Peyer's patch (tissue), 4 donors: ENCODE measurements around the gene CTAGE1. TPM values are rescaled to one million over a fixed set of nuclear protein-coding genes. Genes with fewer than 3 reads are reported as not detected.
A peak's percentile ranks its signal among the peaks of the same experiment; 100 is the strongest.

Experiments
- DNase-seq, 3 donors: peaks; one replicate each; pipeline ENCODE4 v3.0.0-alpha.2; 2017 to 2019
- H3K27ac ChIP-seq, 4 donors: fragments of 200-600 bp; sonication (generic); one replicate each; pipeline ENCODE4 v1.5.1; 2016 to 2019
- H3K27me3 ChIP-seq, 2 donors: fragments of 200-600 bp; sonication (generic); one replicate each; pipeline ENCODE4 v1.5.1; 2019
- H3K36me3 ChIP-seq, 3 donors: fragments of 200-600 bp; sonication (generic); one replicate each; pipeline ENCODE4 v1.5.1; 2016 to 2019
- H3K4me1 ChIP-seq, 4 donors: fragments of 200-600 bp; sonication (generic); one replicate each; pipeline ENCODE4 v1.5.1; 2016 to 2019
- H3K4me3 ChIP-seq, 4 donors: fragments of 200-600 bp; sonication (generic); 1 replicate in 3 of 4; 2 replicates in 1 of 4; pipeline ENCODE4 v1.5.1; 2016 to 2019; ENCODE audit warnings: mild to moderate bottlenecking in 1 of 4
- H3K9me3 ChIP-seq, 4 donors: fragments of 200-600 bp; sonication (generic); one replicate each; pipeline ENCODE4 v1.5.1; 2016 to 2019; ENCODE audit warnings: mild to moderate bottlenecking in 1 of 4
- CTCF ChIP-seq, 6 experiments: fragments of 450-650 bp in 4 of 6; fragments of 200-600 bp in 2 of 6; sonication (generic) in 1 of 6; IDR thresholded peaks; one replicate each; pipeline ENCODE4 v1.5.1; 2017 to 2019; ENCODE audit warnings: antibody characterized with exemption in 6 of 6, mild to moderate bottlenecking in 3 of 6, moderate library complexity in 1 of 6
- POLR2A ChIP-seq, 2 donors: fragments of 450-650 bp; IDR thresholded peaks; one replicate each; pipeline ENCODE4 v1.5.1; 2017; ENCODE audit warnings: antibody characterized with exemption in 2 of 2, mild to moderate bottlenecking in 2 of 2, moderate library complexity in 2 of 2
- total RNA-seq, 4 donors: library from RNA; depleted of rRNA; stranded (reverse); fragments of >200 nt; gene quantifications; one replicate each; pipeline ENCODE4 v1.1.0, GENCODE V29; 2016

The CTAGE1 gene
- total RNA-seq, 4 donors from 2014 or later: not detected

- Histone ChIP-seq H3K9me3 (no peaks in the 10 kb centered on the region), H3K4me1 (no peaks in the 10 kb centered on the region), H3K27ac (no peak overlapping the region), H3K36me3 (no peaks in the 10 kb centered on the region), H3K27me3 (no peaks in the 10 kb centered on the region), H3K4me3 (no peak overlapping the region)
- TF ChIP-seq POLR2A (IDR thresholded peaks at IDR 0.05) (no peak), CTCF (IDR thresholded peaks at IDR 0.05) (no peak)
- no peak for DNase-seq
Observed at GRCh38 chr18:22410126-22410525, 7.6 kb downstream of the CTAGE1 start.

GRCh38 chr18:22409445-22409844, 8.3 kb downstream of the CTAGE1 start:
- no peak overlapping the region for H3K27ac ChIP-seq
- H3K4me1 ChIP-seq: no peaks in the 10 kb centered on the region
- no peaks in the 10 kb centered on the region for H3K9me3 ChIP-seq
- H3K27me3 ChIP-seq: no peaks in the 10 kb centered on the region
- DNase-seq: no peak
- no peak for TF ChIP-seq CTCF (IDR thresholded peaks at IDR 0.05)
- TF ChIP-seq POLR2A (IDR thresholded peaks at IDR 0.05): no peak
- no peak overlapping the region for H3K4me3 ChIP-seq
- no peaks in the 10 kb centered on the region for H3K36me3 ChIP-seq

GRCh38 chr18:22408059-22408458, 9.7 kb downstream of the CTAGE1 start:
- TF ChIP-seq POLR2A (IDR thresholded peaks at IDR 0.05) (no peak), CTCF (IDR thresholded peaks at IDR 0.05) (peak in 1 of 6 experiments; percentile 7)
- Histone ChIP-seq H3K27me3 (no peaks in the 10 kb centered on the region), H3K4me3 (no peak overlapping the region), H3K36me3 (no peaks in the 10 kb centered on the region), H3K4me1 (no peaks in the 10 kb centered on the region), H3K9me3 (no peaks in the 10 kb centered on the region), H3K27ac (no peak overlapping the region)
- DNase-seq: no peak

GRCh38 chr18:22405142-22405541, 12.6 kb downstream of the CTAGE1 start:
- no peak for TF ChIP-seq POLR2A (IDR thresholded peaks at IDR 0.05)
- no peak for TF ChIP-seq CTCF (IDR thresholded peaks at IDR 0.05)
- no peak overlapping the region for H3K27ac ChIP-seq
- DNase-seq: no peak
- H3K9me3 ChIP-seq: no peaks in the 10 kb centered on the region
- no peak overlapping the region for H3K4me3 ChIP-seq
- H3K36me3 ChIP-seq: no peaks in the 10 kb centered on the region
- no peaks in the 10 kb centered on the region for H3K27me3 ChIP-seq
- no peaks in the 10 kb centered on the region for H3K4me1 ChIP-seq

- no peaks in the 10 kb centered on the region for H3K4me1 ChIP-seq
- H3K27me3 ChIP-seq: no peaks in the 10 kb centered on the region
- H3K9me3 ChIP-seq: no peaks in the 10 kb centered on the region
- no peak overlapping the region for H3K4me3 ChIP-seq
- H3K36me3 ChIP-seq: no peaks in the 10 kb centered on the region
- DNase-seq: no peak
- no peak for TF ChIP-seq CTCF (IDR thresholded peaks at IDR 0.05)
- no peak for TF ChIP-seq POLR2A (IDR thresholded peaks at IDR 0.05)
- no peak overlapping the region for H3K27ac ChIP-seq
Observed at GRCh38 chr18:22403950-22404349, 13.8 kb downstream of the CTAGE1 start.

- no peaks in the 10 kb centered on the region for H3K36me3 ChIP-seq
- no peaks in the 10 kb centered on the region for H3K9me3 ChIP-seq
- DNase-seq: no peak
- no peak overlapping the region for H3K4me3 ChIP-seq
- no peak for TF ChIP-seq CTCF (IDR thresholded peaks at IDR 0.05)
- TF ChIP-seq POLR2A (IDR thresholded peaks at IDR 0.05): no peak
- no peaks in the 10 kb centered on the region for H3K27me3 ChIP-seq
- no peaks in the 10 kb centered on the region for H3K4me1 ChIP-seq
- no peak overlapping the region for H3K27ac ChIP-seq
Observed at GRCh38 chr18:22399949-22400348, 17.8 kb downstream of the CTAGE1 start.
